GM21447 (cell line): ENCODE data around the gene BTBD1.
A peak's percentile ranks its signal among the peaks of the same experiment; 100 is the strongest.
"Not testable (repeated sequence)": the region's sequence is repeated elsewhere in the genome, so short reads cannot be mapped to it uniquely, and the experiment has no call there.

ENCODE experiments used
- ATAC-seq: cut with Tn5 transposase; IDR thresholded peaks from one replicate; pipeline ENCODE4 v1.9.1; 2021; ENCODE audit not compliant: unreplicated experiment

BTBD1 gene

DNA sequence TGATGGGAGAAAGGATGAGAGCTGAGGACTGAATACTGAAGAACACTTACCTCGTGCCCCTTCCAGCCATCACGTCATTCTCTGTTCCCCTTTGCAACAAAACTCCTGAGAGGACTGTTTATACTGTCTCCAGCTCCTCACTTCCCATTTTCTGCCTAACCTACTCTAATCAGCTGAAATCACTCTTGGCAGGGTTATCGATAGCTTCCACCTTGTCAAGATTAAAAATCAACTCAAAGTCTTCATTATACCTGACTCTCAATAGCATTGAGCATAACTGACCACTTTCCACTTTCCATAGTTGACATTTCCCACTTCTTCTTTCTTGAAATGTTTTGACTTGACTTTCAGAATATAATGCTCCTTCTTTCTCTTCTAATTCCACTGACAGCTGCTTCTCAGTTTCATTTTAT, 4.3 kb downstream of the BTBD1 start:
- ATAC-seq = peak; percentile 29

GRCh38 chr15:83061680-83062079, 5.4 kb downstream of the BTBD1 start:
- no peak for ATAC-seq

DNA sequence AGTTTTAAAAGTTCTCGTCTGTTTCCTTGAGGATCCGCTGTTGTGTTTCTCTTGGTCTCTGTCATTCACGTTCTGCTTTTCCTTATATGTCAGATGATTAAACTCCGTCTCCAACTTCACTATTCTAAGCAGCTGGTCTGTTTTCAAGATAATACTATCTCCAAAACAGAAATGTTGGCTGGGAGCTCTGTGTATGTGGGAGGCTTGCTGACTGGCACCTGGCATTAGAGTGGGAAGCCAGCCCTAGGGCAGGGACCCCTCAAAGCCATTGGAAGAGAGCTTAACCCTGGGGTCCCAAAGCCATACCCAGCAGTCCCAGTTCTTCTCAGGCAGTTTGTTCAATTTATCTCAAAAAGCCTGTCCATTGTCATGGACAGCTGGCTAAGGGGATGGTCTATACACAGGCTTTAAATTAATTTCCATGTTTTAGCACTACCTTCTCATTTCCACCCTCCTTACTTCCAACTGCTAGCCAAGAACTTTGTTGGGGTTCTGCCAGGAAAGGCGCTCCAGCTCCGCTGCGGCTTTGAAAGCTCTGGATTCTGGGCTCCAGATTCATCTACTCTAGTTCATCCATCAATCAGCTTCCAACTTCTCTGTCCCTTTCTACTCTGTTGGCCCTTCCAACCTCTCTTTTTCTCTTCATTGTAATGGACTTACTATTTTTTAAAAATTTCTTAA, 9.2 kb downstream of the BTBD1 start:
- no peak for ATAC-seq

DNA sequence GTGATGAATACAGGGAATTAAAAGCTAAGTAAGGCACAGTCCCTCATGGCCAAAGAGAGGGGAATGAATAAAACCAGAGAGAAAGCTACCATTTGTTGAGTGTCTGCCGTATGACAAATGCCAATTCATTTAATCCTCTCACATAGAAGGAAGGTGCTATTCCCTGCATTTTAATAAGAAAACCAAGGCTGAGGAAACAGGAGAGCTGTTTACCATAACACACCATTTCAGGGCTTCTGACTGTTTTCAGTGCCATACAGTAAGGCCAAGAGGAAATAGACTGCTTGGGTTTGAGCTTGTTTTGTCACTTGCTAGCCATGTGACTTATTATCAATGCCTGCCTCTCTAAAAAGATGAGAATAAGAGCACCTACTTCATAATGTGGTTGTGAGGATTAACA, 10.1 kb downstream of the BTBD1 start:
- no peak for ATAC-seq

- ATAC-seq = no peak
Measured at GRCh38 chr15:83053151-83053550, 13.9 kb downstream of the BTBD1 start.

DNA sequence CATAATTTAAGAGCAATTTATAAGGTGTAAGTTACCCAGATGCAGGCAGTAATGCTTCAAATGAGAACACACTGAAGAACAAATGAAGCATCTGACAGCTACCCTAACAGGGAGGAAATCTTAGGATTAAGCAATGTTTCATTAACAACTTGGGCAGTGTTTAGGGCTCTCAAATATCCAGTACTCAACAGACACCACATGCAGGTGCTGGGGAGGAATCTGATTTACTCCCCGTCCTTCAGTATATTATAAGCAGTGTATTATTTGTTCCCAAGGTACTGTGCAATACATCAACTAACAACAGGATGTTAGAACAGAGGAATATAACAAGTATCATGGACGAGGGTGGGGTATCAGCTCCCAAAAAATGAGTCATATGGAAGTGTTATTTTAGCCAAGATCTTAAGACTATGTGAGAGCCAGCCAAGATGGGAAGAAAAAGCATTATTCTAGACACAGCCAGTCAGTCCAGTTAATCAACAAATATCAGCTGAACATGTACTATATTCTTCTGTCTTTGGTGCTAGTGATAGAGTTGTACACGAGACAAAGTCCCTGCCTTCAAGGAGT, 20.4 kb downstream of the BTBD1 start:
- ATAC-seq = no peak

DNA sequence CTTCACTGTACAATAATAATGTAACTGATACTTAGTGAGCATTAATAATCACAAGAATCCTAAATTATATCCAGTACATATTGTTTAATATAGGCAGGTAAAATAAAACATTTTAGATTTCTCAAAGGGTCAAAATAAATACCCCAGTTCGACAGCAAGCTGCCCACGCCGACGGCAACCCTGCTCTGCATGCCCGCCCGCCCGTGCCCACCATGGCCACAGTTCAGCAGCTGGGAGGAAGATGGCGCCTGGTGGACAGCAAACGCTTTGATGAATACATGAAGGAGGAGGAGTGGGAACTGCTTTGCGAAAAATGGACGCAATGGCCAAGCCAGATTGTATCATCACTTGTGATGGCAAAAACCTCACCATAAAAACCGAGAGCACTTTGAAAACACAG, 22.9 kb downstream of the BTBD1 start:
- ATAC-seq = no peak

DNA sequence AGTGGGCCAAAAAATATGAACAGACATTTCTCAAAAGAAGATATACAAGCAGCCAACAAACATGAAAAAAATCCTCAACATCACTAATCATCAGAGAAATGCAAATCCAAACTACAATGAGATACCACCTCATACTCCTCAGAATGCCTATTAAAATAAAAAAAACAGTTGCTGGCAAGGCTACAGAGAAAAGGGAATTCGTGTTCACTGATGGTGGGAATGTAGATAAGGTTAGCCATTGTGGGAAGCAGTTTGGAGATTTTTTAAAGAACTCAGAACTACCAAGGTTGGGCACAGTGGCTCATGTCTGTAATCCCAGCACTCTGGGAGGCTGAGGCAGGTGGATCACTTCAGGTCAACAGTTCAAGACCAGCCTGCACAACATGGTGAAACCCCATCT, 27.8 kb downstream of the BTBD1 start:
- ATAC-seq = no peak

DNA sequence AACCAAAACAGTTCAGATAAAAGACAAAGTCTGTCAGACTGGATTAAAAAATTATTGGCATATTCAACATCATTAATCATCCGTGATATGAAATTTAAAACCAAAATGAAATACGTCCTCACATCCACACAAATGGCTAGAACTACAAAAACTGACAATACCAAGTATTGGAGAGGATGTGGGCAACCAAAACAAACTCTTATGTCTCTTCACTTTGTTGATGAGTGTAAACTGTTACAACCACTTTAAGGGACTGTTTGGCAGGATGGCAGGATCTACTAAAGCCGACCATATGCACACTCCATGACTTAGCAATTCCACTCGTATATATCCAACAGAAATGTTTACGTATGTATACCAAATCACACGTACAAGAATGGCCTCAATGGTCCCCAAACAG, 30.8 kb downstream of the BTBD1 start:
- no peak for ATAC-seq

DNA sequence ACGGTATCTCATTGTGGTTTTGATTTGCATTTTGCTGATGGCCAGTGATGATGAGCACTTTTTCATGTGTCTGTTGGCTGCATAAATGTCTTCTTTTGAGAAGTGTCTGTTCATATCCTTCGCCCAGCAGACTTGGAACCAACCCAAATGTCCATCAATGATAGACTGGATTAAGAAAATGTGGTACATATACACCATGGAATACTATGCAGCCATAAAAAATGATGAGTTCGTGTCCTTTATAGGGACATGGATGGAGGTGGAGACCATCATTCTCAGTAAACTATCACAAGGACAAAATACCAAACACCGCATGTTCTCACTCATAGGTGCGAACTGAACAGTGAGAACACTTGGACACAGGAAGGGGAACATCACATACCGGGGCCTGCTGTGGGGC, 35.8 kb downstream of the BTBD1 start:
- not testable (repeated sequence) for ATAC-seq

- ATAC-seq = no peak
Measured at GRCh38 chr15:83030021-83030420, 37.0 kb downstream of the BTBD1 start.

DNA sequence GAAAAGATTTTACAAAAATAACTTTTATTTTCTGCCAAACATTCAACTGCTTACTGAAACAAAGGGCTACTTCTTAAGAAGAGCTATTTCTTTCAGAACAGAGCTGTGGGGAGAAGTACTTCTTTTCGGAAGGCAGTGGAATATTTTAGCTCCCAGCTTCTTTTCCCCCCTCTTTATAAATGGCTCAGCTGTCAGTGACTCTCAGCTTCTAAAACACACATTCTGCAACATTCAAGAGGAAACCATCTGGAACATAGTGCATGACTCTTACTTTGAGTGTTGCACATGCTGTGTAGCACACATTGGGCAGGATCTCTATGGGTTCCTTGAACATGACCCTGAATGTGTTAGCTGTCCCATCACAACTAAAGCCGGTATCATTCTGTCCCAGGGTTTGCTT, 48.6 kb downstream of the BTBD1 start:
- ATAC-seq = no peak

GRCh38 chr15:83016906-83017305, 50.1 kb downstream of the BTBD1 start:
- ATAC-seq = no peak

DNA sequence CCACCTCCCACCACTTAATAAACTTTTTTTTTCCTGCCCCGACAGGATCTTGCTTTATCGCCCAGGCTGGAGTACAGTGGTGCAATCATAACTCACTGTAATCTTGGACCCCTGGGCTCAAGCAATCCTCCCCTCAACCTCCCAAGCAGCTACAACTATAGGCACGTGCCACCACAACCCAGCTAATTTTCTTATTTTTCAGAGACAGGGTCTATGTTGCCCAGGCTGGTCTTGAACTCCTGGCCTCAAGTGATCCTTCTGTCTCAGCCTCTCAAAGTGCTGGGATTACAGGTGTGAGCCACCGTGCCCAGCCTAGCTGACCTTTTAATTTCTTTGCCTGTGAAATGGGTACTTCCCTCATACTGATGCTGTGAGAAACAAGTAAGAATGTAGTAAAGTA, 51.7 kb downstream of the BTBD1 start:
- no peak for ATAC-seq

GRCh38 chr15:83014205-83014653, 52.8 kb downstream of the BTBD1 start:
- no peak for ATAC-seq

GRCh38 chr15:83012636-83013035, 54.4 kb downstream of the BTBD1 start:
- ATAC-seq = no peak

DNA sequence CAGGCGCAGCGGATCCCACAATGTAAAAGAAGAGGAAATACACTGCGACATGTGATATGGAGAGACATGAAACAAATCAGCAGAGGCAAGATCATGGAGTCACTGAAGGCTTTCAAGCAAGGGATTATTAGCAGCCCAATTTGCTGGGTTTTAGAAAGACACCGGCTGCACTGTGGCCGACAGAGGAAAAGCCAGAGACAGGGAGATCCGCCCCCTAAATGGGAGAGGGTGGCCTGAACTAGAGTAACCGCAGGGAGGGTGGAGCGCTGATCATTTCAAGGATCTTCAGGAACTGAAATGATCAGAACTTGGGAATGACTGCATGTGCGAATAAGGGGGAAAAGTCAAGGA, 55.0 kb downstream of the BTBD1 start:
- ATAC-seq = no peak

DNA sequence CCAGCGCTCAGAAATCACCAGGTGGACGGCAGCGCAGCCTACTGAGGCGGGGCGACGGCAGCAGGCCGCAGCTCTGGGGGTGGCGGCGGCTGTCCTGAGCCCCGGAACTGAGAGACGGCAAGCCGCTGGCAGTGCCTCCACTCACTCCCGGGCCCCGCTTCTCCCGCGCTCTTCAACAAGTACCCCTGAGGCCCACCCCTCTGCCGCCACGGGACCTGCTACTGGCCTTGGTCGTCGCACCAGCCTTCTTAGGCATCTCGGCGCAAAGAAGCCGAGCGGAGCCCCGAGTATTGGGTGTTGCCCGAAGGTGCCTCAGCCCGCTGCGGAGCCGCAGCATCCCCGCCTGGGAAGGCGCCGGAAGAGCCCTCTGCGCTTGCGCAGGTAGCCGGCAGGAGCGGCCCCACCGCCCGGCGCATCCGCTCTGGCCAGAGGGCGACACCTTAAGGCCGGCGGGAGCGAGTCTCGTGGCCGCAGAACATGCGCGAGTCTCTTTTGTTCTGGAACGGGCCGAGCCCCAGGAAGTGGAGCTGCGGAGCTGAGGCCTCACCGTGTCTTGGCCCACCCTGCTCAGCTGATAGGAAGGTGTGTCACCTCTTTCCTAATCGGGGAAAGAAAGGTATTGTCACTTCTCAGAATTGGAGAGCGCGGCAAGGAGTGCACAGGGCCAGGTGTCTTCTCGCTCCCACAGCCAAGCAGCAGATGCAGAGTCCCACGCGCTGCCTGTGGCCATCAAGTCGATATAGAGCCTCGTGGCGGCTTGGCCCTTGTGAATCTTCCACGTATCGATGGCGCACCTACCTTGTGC, 55.6 kb downstream of the BTBD1 start, which contains the start of gene C15orf40:
Gene C15orf40 (minus strand): TSS at position 369 of the 805 bp plus-strand sequence. CDS start 32 bp downstream, at position 337.
- ATAC-seq = peak; percentile 84

DNA sequence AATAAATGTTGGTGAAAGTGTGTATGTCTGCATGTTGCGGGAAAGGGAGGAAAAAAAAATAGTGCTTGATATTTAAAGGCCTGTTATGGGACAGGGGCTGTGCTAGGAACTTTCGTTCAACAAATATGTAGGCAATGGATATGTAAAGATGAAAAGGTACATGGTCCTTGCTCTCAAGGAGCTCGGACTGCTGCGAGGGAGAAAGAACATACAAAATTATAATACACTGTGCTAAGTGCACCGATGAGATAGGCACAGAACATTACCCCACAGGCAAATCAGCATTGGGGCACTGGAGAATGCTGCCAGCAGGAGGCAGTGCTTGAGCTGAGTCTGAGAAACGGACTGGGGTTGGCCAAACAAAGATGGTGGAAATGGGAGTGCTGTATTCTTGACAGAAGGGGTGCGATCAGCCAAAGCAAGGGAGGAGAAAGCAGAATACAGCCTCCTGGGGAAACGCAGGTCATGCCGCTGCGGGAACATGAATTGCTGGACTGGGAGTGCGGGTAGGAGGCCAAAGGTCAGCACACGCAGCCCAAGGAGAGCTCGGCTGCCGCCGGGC, 56.3 kb downstream of the BTBD1 start:
- ATAC-seq = peak; percentile 74

GRCh38 chr15:83000672-83001031, 66.4 kb downstream of the BTBD1 start:
- peak; percentile 13 for ATAC-seq

- peak; percentile 83 for ATAC-seq
Measured at GRCh38 chr15:82999905-83000671, 67.0 kb downstream of the BTBD1 start.
